ENCODE results near the gene CCR5AS.

DNA sequence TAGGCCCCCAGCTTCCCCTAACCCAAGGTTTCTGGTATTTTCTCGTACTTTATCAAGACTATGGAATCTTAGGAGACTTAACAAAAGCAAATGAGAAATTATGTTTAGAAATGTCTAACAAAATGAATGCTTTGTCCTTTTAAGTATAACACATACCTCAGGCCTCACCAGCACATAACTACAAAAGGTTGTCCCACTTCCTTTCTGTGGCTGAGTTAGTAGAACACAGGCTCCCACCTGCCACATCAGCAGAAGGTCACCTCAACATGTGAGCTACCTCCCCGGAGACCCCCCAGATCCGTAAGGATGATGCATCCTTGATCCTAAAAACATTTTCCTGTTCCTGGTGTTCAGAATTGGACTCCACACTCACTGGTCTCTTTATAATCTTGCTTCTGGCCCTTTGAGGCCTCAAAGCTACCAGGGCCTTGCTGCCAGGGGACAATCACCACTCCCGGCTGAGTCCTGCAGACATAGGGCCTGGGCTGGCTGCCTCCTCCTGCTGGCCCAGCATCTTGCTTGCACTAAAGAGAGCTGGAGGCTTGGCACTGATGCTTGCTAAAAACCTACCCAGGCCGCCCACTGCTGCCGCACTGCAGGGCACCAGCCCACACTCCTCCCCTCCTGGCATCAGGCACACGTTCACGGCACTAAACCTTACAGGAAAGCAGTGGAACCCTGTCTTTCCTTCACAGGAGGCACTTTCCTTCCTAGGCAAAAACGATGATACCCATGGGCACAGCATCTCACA is 3.0 kb upstream of the CCR5AS start:
- TF ChIP-seq CTCF (IDR thresholded peaks at IDR 0.05) (no peak), POLR2A (IDR thresholded peaks at IDR 0.05) (no peak)

All from uterus (tissue), 2 donors.